GM12878 (cell line): Measurements from ENCODE around the gene EXOC8. TPM values are rescaled to one million over a fixed set of nuclear protein-coding genes. Genes with fewer than 3 reads are reported as not detected.
A peak's percentile ranks its signal among the peaks of the same experiment; 100 is the strongest.

Experiments used
- ATAC-seq: fragments of 200-7000 bp; cut with Tn5 transposase; 3 replicates; pipeline ENCODE4 v1.9.1; 2020; ENCODE audit warnings: mild to moderate bottlenecking, moderate library complexity
- BruUV-seq: library from RNA; stranded (reverse); fragments of 400-500 nt; replicated peaks from 2 replicates; lab custom pipeline; 2021; lab: Mats Ljungman, UMichigan
- CTCF ChIA-PET: fragments of 300-600 bp; sonication (Branson Sonifier 250); formaldehyde crosslinking; extraction: SDS; loops from one replicate; lab custom pipeline; 2021; ENCODE audit warnings: inconsistent platforms; lab: Yijun Ruan, JAX
- POLR2A ChIA-PET: fragments of 350-600 bp; formaldehyde crosslinking; extraction: SDS; loops from one replicate; lab custom pipeline; 2021; ENCODE audit warnings: inconsistent platforms; lab: Charles Lee
- RAD21 ChIA-PET: fragments of 300-600 bp; sonication (Branson Sonifier 250); formaldehyde crosslinking; loops from one replicate; lab custom pipeline; 2023; ENCODE audit warnings: antibody characterized with exemption; ENCODE audit not compliant: unreplicated experiment; lab: Charles Lee
- SMC1A ChIA-PET: fragments of 300-600 bp; sonication (Branson Sonifier 250); formaldehyde crosslinking; loops from one replicate; lab custom pipeline; 2023; ENCODE audit not compliant: unreplicated experiment, uncharacterized antibody; lab: Charles Lee
- DNase-seq: peaks from one replicate; pipeline ENCODE4 v3.0.0-alpha.2; 2011; ENCODE audit warnings: low read depth, low spot score
- FAIRE-seq: peaks from 3 replicates; lab custom pipeline; 2011; peaks lifted over from hg19 to GRCh38; lab: Jason Lieb, UNC
- H2AFZ ChIP-seq: 2 replicates; pipeline ENCODE4 v1.6.0; 2011; ENCODE audit warnings: low read depth, low read length, control low read depth; ENCODE audit not compliant: control insufficient read depth
- H3K27ac ChIP-seq: 2 replicates; pipeline ENCODE4 v1.5.1; 2011; ENCODE audit warnings: control low read depth; ENCODE audit not compliant: control insufficient read depth, insufficient read depth
- H3K27me3 ChIP-seq, 2 experiments: replicated peaks in 1 of 2; 2 replicates each; pipeline versions ENCODE4 v1.6.0 to v1.6.1; 2011; ENCODE audit warnings: low read length in 1 of 2; ENCODE audit not compliant: control insufficient read depth in 2 of 2, insufficient read depth in 2 of 2
- H3K36me3 ChIP-seq, 2 experiments: 2 replicates each; pipeline ENCODE4 v1.5.1; 2011; ENCODE audit warnings: low read length in 1 of 2; ENCODE audit not compliant: control insufficient read depth in 2 of 2, insufficient read depth in 2 of 2
- H3K4me1 ChIP-seq: 2 replicates; pipeline ENCODE4 v1.6.1; 2011; ENCODE audit warnings: mild to moderate bottlenecking, low read length, moderate library complexity, mixed read lengths; ENCODE audit not compliant: control insufficient read depth, insufficient read depth
- H3K4me2 ChIP-seq: 2 replicates; pipeline ENCODE4 v1.6.0; 2011; ENCODE audit warnings: control low read depth; ENCODE audit not compliant: control insufficient read depth, insufficient read depth
- H3K4me3 ChIP-seq: fragments of 200-600 bp; sonication (generic); 2 replicates; pipeline ENCODE4 v1.5.1; 2016
- H3K79me2 ChIP-seq: 2 replicates; pipeline ENCODE4 v1.6.0; 2011; ENCODE audit warnings: low read length; ENCODE audit not compliant: control insufficient read depth, insufficient read depth
- H3K9ac ChIP-seq: 2 replicates; pipeline ENCODE4 v1.8.0; 2011; ENCODE audit warnings: low read length, control low read depth, mixed read lengths; ENCODE audit not compliant: control insufficient read depth, insufficient read depth
- H3K9me3 ChIP-seq: replicated peaks from 3 replicates; pipeline ENCODE4 v1.5.1; 2011; ENCODE audit warnings: mild to moderate bottlenecking, low read length; ENCODE audit not compliant: control insufficient read depth, insufficient read depth
- H4K20me1 ChIP-seq: 2 replicates; pipeline ENCODE4 v1.6.0; 2011; ENCODE audit not compliant: control insufficient read depth, insufficient read depth
- ASH2L ChIP-seq: fragments of 300-600, 200-600 bp; sonication (generic); IDR thresholded peaks from 2 replicates; pipeline ENCODE4 v1.6.1; 2017; ENCODE audit warnings: low read depth, mild to moderate bottlenecking, borderline replicate concordance
- ATF7 ChIP-seq: fragments of 450-650 bp; IDR thresholded peaks from 2 replicates; pipeline ENCODE4 v1.6.1; 2016; ENCODE audit warnings: low read depth, mild to moderate bottlenecking
- EP300 ChIP-seq, 2 experiments: fragments of 150-350 bp in 1 of 2; IDR thresholded peaks; 2 replicates each; pipeline ENCODE4 v1.6.1; 2011 to 2012; ENCODE audit warnings: low read depth in 2 of 2, low read length in 2 of 2, borderline replicate concordance in 1 of 2, improper control_type of control experiment in 1 of 2, inconsistent platforms in 1 of 2; ENCODE audit not compliant: control insufficient read depth in 1 of 2
- ESRRA ChIP-seq: IDR thresholded peaks from 2 replicates; pipeline ENCODE4 v1.6.1; 2012; ENCODE audit warnings: mild to moderate bottlenecking, low read length, improper control_type of control experiment
- HDGF ChIP-seq: fragments of 450-650 bp; IDR thresholded peaks from 2 replicates; pipeline ENCODE4 v1.6.1; 2016; ENCODE audit warnings: antibody characterized with exemption
- IRF4 ChIP-seq: IDR thresholded peaks from 2 replicates; pipeline ENCODE4 v1.6.1; 2011; ENCODE audit warnings: low read depth, low read length
- JUNB ChIP-seq: IDR thresholded peaks from 2 replicates; pipeline ENCODE4 v1.6.1; 2016; ENCODE audit warnings: antibody characterized with exemption, mild to moderate bottlenecking
- POU2F2 ChIP-seq: IDR thresholded peaks from 3 replicates; pipeline ENCODE4 v1.6.1; 2011; ENCODE audit warnings: low read depth, mild to moderate bottlenecking, low read length, borderline replicate concordance
- RAD51 ChIP-seq: fragments of 450-650 bp; IDR thresholded peaks from 2 replicates; pipeline ENCODE4 v1.6.1; 2016; ENCODE audit warnings: moderate library complexity, mild to moderate bottlenecking, inconsistent platforms
- RB1 ChIP-seq: fragments of 450-650 bp; formaldehyde crosslinking; IDR thresholded peaks from 2 replicates; pipeline ENCODE4 v1.6.1; 2017; ENCODE audit warnings: mild to moderate bottlenecking, borderline replicate concordance
- RBBP5 ChIP-seq: fragments of 200-600 bp; sonication (generic); conservative IDR thresholded peaks from 2 replicates; pipeline ENCODE4 v1.6.1; 2016
- RELB ChIP-seq: fragments of 450-650 bp; IDR thresholded peaks from 2 replicates; pipeline ENCODE4 v1.6.1; 2017; ENCODE audit warnings: low read depth, mild to moderate bottlenecking, moderate library complexity
- RFX5 ChIP-seq: IDR thresholded peaks from 2 replicates; pipeline ENCODE4 v1.6.1; 2011; ENCODE audit warnings: low read depth, low read length, improper control_type of control experiment
- SIX5 ChIP-seq: IDR thresholded peaks from 2 replicates; pipeline ENCODE4 v1.6.1; 2011; ENCODE audit warnings: mild to moderate bottlenecking, low read depth, low read length, moderate library complexity; ENCODE audit not compliant: severe bottlenecking
- SMAD1 ChIP-seq: fragments of 450-650 bp; IDR thresholded peaks from 2 replicates; pipeline ENCODE4 v1.6.1; 2018; ENCODE audit warnings: mild to moderate bottlenecking, low read depth; ENCODE audit not compliant: partially characterized antibody
- SREBF1 ChIP-seq: IDR thresholded peaks from 2 replicates; pipeline ENCODE4 v1.6.1; 2012; ENCODE audit warnings: mild to moderate bottlenecking, low read length
- ZBTB33 ChIP-seq: fragments of 450-650 bp; IDR thresholded peaks from 2 replicates; pipeline ENCODE4 v1.6.1; 2017; ENCODE audit warnings: mild to moderate bottlenecking
- WGBS: methylation state at CpG from one replicate; pipeline ENCODE4 v1.1.6; 2016; ENCODE audit warnings: low lambda C conversion rate; ENCODE audit not compliant: insufficient replicate concordance, insufficient coverage; ENCODE audit errors: missing lambda C conversion rate; 5-methylcytosine and 5-hydroxymethylcytosine counted together
- in situ Hi-C: fragments of 300-500 bp; cut with MboI; formaldehyde crosslinking; loops from 9 replicates; pipeline ENCODE4 v1.14.3; 2018; ENCODE audit warnings: mixed read lengths
- intact Hi-C: fragments of 100-400 bp; cut with micrococcal nuclease; formaldehyde crosslinking; loops from one replicate; pipeline ENCODE4 v1.14.2; 2022; ENCODE audit not compliant: unreplicated experiment
- polyA plus RNA-seq, 11 experiments: library from polyadenylated mRNA; depleted of rRNA in 4 of 11; unstranded in 6 of 11; stranded (reverse) in 5 of 11; fragments of >200 nt; fragmentation: Nextera tagmentation in 4 of 11; fragmentation: Illumina TruSeq in 1 of 11; extraction: Ambion mirVana in 4 of 11; extraction: Trizol in 1 of 11; gene quantifications; 1 replicate in 1 of 11; 2 replicates in 10 of 11; pipeline versions ENCODE4 v1.2.1 to v1.2.3, GENCODE V29; 2011 to 2016; ENCODE audit warnings: inconsistent platforms in 2 of 11, missing spikeins in 2 of 11, low read depth in 1 of 11
- total RNA-seq, 4 experiments: library from RNA; depleted of rRNA in 3 of 4; stranded (reverse); fragments of >200 nt in 3 of 4; fragmentation: Illumina TruSeq in 1 of 4; extraction: Trizol in 1 of 4; gene quantifications; 2 replicates each; pipeline versions ENCODE4 v1.2.1 to v1.2.3, GENCODE V29; 2013 to 2021
- TF ChIP-seq, protein P1 (sequence below): IDR thresholded peaks from 2 replicates; pipeline ENCODE4 v1.6.1; 2012; ENCODE audit warnings: low read depth, low read length, improper control_type of control experiment
- TF ChIP-seq, protein P2 (sequence below): IDR thresholded peaks from 2 replicates; pipeline ENCODE4 v1.6.1; 2011; ENCODE audit warnings: borderline replicate concordance, low read depth, mild to moderate bottlenecking, moderate library complexity, low read length; ENCODE audit not compliant: insufficient read depth, poor library complexity, severe bottlenecking

Gene EXOC8
- total and polyA plus RNA-seq, 10 of the 15 experiments (the other 5 are each of a cell fraction or from before 2014, with no cell fraction given) = 2.0 to 11.3 (median 6.3) TPM

- no peak overlapping the region for H3K27ac ChIP-seq
- H3K36me3 ChIP-seq = no peaks in the 10 kb centered on the region
- in situ Hi-C loops = no loop called here
- FAIRE-seq (peak; percentile 27), ATAC-seq (peak; percentile 7; the same call in 1 of the 3 replicates), DNase-seq (peak; percentile 21)
- ChIA-PET CTCF (interaction anchor here (1.2 to 4.1 kb wide), 5 partner anchors 18 to 256 kb away, joined by 3 to 28 read pairs (median 7); no protein-coding TSS in a partner anchor), POLR2A (interaction anchor here (0.7 to 1.5 kb wide), 2 partner anchors 26 to 86 kb away, joined by 3 to 9 read pairs; no protein-coding TSS in a partner anchor), SMC1A (interaction anchor here (0.8 to 3.1 kb wide), 6 partner anchors 9 to 691 kb away, joined by 3 to 10 read pairs (median 4); no protein-coding TSS in a partner anchor), RAD21 (no interaction called here)
- H3K4me2 ChIP-seq = peak overlapping the region; percentile 93
- intact Hi-C loops = no loop called here
- WGBS = 53% methylated on average over 1 of the region's 1 CpG
- H3K79me2 ChIP-seq = peaks cover 59% of the 10 kb centered on the region
- H2AFZ ChIP-seq = no peak overlapping the region
- H4K20me1 ChIP-seq = no peaks in the 10 kb centered on the region; the same call in 1 of the 2 replicates
- BruUV-seq = no TSS peak
- peaks cover 16% of the 10 kb centered on the region for H3K4me1 ChIP-seq
- no peak overlapping the region for H3K9ac ChIP-seq
- H3K4me3 ChIP-seq = peak overlapping the region; percentile 43
- H3K27me3 ChIP-seq = no peaks in the 10 kb centered on the region
- H3K9me3 ChIP-seq = no peaks in the 10 kb centered on the region
- TF ChIP-seq, protein P1, sequence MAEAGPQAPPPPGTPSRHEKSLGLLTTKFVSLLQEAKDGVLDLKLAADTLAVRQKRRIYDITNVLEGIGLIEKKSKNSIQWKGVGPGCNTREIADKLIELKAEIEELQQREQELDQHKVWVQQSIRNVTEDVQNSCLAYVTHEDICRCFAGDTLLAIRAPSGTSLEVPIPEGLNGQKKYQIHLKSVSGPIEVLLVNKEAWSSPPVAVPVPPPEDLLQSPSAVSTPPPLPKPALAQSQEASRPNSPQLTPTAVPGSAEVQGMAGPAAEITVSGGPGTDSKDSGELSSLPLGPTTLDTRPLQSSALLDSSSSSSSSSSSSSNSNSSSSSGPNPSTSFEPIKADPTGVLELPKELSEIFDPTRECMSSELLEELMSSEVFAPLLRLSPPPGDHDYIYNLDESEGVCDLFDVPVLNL = no peak
- TF ChIP-seq IRF4 = peak; percentile 26; the same call in 1 of the 2 replicates
- TF ChIP-seq ZBTB33 = no peak
- no peak for TF ChIP-seq RAD51
- no peak for TF ChIP-seq SIX5
- no peak for TF ChIP-seq EP300 (IDR thresholded peaks at IDR 0.05; ENCODE audit: borderline replicate concordance in 1 of 2, control insufficient read depth in 1 of 2, low read depth in 2 of 2, low read length in 2 of 2)
- no peak for TF ChIP-seq RFX5
- peak; percentile 68; the same call in 1 of the 2 replicates for TF ChIP-seq JUNB
- no peak for TF ChIP-seq RBBP5
- TF ChIP-seq, protein P2, sequence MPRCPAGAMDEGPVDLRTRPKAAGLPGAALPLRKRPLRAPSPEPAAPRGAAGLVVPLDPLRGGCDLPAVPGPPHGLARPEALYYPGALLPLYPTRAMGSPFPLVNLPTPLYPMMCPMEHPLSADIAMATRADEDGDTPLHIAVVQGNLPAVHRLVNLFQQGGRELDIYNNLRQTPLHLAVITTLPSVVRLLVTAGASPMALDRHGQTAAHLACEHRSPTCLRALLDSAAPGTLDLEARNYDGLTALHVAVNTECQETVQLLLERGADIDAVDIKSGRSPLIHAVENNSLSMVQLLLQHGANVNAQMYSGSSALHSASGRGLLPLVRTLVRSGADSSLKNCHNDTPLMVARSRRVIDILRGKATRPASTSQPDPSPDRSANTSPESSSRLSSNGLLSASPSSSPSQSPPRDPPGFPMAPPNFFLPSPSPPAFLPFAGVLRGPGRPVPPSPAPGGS = no peak
- no peak for TF ChIP-seq SREBF1
- TF ChIP-seq RELB = no peak
- TF ChIP-seq ATF7 = no peak
- TF ChIP-seq POU2F2 = peak; percentile 79; the same call in 2 of the 3 replicates
- no peak for TF ChIP-seq HDGF
- no peak for TF ChIP-seq RB1
- no peak for TF ChIP-seq SMAD1
- no peak for TF ChIP-seq ESRRA
- no peak for TF ChIP-seq ASH2L
These were observed 3.5 kb downstream of the EXOC8 start for GRCh38 chr1:231334079-231334666.
